HepG2 (cell line): ENCODE measurements around the gene POU2F2. TPM values are rescaled to one million over a fixed set of nuclear protein-coding genes. Genes with fewer than 3 reads are reported as not detected.

ENCODE experiments used
- ATAC-seq: fragments of 200-7000 bp; cut with Tn5 transposase; 3 replicates; pipeline ENCODE4 v1.9.1; 2020; ENCODE audit warnings: mild to moderate bottlenecking, moderate library complexity
- BruUV-seq: library from RNA; stranded (reverse); fragments of 400-500 nt; replicated peaks from 2 replicates; lab custom pipeline; 2021; lab: Mats Ljungman, UMichigan
- CTCF ChIA-PET: fragments of 300-600 bp; formaldehyde crosslinking; extraction: SDS; loops from one replicate; lab custom pipeline; 2021; ENCODE audit warnings: low total read pairs, inconsistent platforms, low intra/inter-chr PET ratio; lab: Yijun Ruan, JAX
- POLR2A ChIA-PET: fragments of 350-600 bp; sonication (Branson Sonifier 250); formaldehyde crosslinking; loops from one replicate; lab custom pipeline; 2020; ENCODE audit warnings: antibody characterized with exemption, inconsistent platforms; lab: Yijun Ruan, JAX
- DNase-seq: peaks from one replicate; pipeline ENCODE4 v3.0.0-alpha.2; 2015; ENCODE audit warnings: low spot score
- FAIRE-seq: peaks from 3 replicates; lab custom pipeline; 2011; peaks lifted over from hg19 to GRCh38; lab: Jason Lieb, UNC
- H2AFZ ChIP-seq: one replicate; pipeline ENCODE4 v1.6.1; 2011; ENCODE audit warnings: low read length, inconsistent platforms
- H3K27ac ChIP-seq: fragments of 300-600 bp; 3 replicates; pipeline ENCODE4 v1.8.0; 2011; ENCODE audit warnings: mixed run types, mild to moderate bottlenecking, mixed read lengths, low read length, inconsistent platforms; ENCODE audit not compliant: insufficient read depth; ENCODE audit errors: extremely low read length
- H3K27me3 ChIP-seq, 2 experiments: fragments of 200-600 bp in 1 of 2; 2 replicates in 1 of 2; 3 replicates in 1 of 2; pipeline versions ENCODE4 v1.6.0 to v1.8.0; 2011; ENCODE audit warnings: low read length in 2 of 2, mild to moderate bottlenecking in 2 of 2, moderate library complexity in 2 of 2, inconsistent platforms in 1 of 2; ENCODE audit not compliant: insufficient read depth in 2 of 2, control insufficient read depth in 1 of 2
- H3K36me3 ChIP-seq, 2 experiments: fragments of 200-600 bp in 1 of 2; replicated peaks in 1 of 2; 2 replicates in 1 of 2; 3 replicates in 1 of 2; pipeline versions ENCODE4 v1.5.1 to v1.8.0; 2011; ENCODE audit warnings: low read length in 2 of 2, inconsistent platforms in 1 of 2; ENCODE audit not compliant: insufficient read depth in 2 of 2, control insufficient read depth in 1 of 2
- H3K4me1 ChIP-seq: 2 replicates; pipeline ENCODE4 v1.5.1; 2012; ENCODE audit warnings: low read length, inconsistent platforms; ENCODE audit not compliant: insufficient read depth
- H3K4me2 ChIP-seq: 2 replicates; pipeline ENCODE4 v1.6.0; 2011; ENCODE audit warnings: low read depth, low read length, inconsistent platforms
- H3K4me3 ChIP-seq, 3 experiments: fragments of 200-600 bp in 1 of 3; sonication (generic), shearing (Covaris generic) in 1 of 3; replicated peaks in 1 of 3; 2 replicates each; pipeline ENCODE4 v1.5.1; 2011 to 2016; ENCODE audit warnings: low read length in 3 of 3, inconsistent platforms in 2 of 3, low read depth in 2 of 3, mild to moderate bottlenecking in 2 of 3, control low read depth in 1 of 3, mixed read lengths in 1 of 3; ENCODE audit not compliant: insufficient read depth in 1 of 3
- H3K79me2 ChIP-seq: one replicate; pipeline ENCODE4 v1.6.1; 2011; ENCODE audit warnings: low read length, inconsistent platforms; ENCODE audit not compliant: insufficient read depth
- H3K9ac ChIP-seq: 2 replicates; pipeline ENCODE4 v1.6.0; 2011; ENCODE audit warnings: mild to moderate bottlenecking, low read depth, low read length, inconsistent platforms; ENCODE audit not compliant: insufficient read depth
- H3K9me3 ChIP-seq: 2 replicates; pipeline ENCODE4 v1.5.1; 2012; ENCODE audit warnings: mild to moderate bottlenecking, low read length
- H4K20me1 ChIP-seq: 2 replicates; pipeline ENCODE4 v1.6.0; 2011; ENCODE audit warnings: inconsistent platforms, mild to moderate bottlenecking, low read length, moderate library complexity; ENCODE audit not compliant: insufficient read depth
- HDAC1 ChIP-seq: sonication (generic); formaldehyde crosslinking; IDR thresholded peaks from 2 replicates; pipeline ENCODE4 v1.5.1; 2020; ENCODE audit warnings: mild to moderate bottlenecking, missing genetic modification reagents
- LRRFIP1 ChIP-seq: sonication (generic); formaldehyde crosslinking; conservative IDR thresholded peaks from 2 replicates; pipeline ENCODE4 v1.4.0; 2020; ENCODE audit warnings: missing genetic modification reagents
- RBFOX2 ChIP-seq: fragments of 200-400 bp; formaldehyde crosslinking; IDR thresholded peaks from 2 replicates; pipeline ENCODE4 v1.6.1; 2017; ENCODE audit warnings: low read depth, mild to moderate bottlenecking, low read length
- TEF ChIP-seq: sonication (generic); formaldehyde crosslinking; IDR thresholded peaks from 2 replicates; pipeline ENCODE4 v1.5.0; 2020; ENCODE audit warnings: missing genetic modification reagents
- ZNF280B ChIP-seq: sonication (generic); formaldehyde crosslinking; IDR thresholded peaks from 2 replicates; pipeline ENCODE4 v1.5.0; 2020; ENCODE audit warnings: missing genetic modification reagents, mild to moderate bottlenecking, borderline replicate concordance
- WGBS: methylation state at CpG from one replicate; pipeline ENCODE4 v1.1.6; 2017; ENCODE audit warnings: low lambda C conversion rate; 5-methylcytosine and 5-hydroxymethylcytosine counted together
- in situ Hi-C: cut with HindIII; loops from 2 replicates; pipeline ENCODE4 v1.10.0; 2017; ENCODE audit warnings: low pct_unique_long_range_greater_than_20kb; ENCODE audit not compliant: extremely low pct_ligation_motif_present
- intact Hi-C: fragments of 100-400 bp; cut with micrococcal nuclease; formaldehyde crosslinking; loops from one replicate; pipeline ENCODE4 v1.10.0; 2022; ENCODE audit not compliant: unreplicated experiment
- polyA plus RNA-seq, 8 experiments: library from polyadenylated mRNA; depleted of rRNA in 3 of 8; stranded (reverse) in 7 of 8; unstranded in 1 of 8; fragments of >200 nt; fragmentation: Illumina TruSeq in 4 of 8; extraction: Trizol in 4 of 8; gene quantifications; 2 replicates each; pipeline versions ENCODE4 v1.2.1 to v1.2.3, GENCODE V29; 2011 to 2016; ENCODE audit warnings: low read depth in 4 of 8, missing spikeins in 1 of 8, mixed read lengths in 1 of 8; ENCODE audit not compliant: insufficient read depth in 1 of 8
- total RNA-seq, 5 experiments: library from RNA; depleted of rRNA; stranded (reverse); fragments of >200 nt; fragmentation: Illumina TruSeq; extraction: Trizol; gene quantifications; 2 replicates each; pipeline ENCODE4 v1.2.3, GENCODE V29; 2016; ENCODE audit warnings: low read depth in 1 of 5

The POU2F2 gene
- total and polyA plus RNA-seq, 2 of the 13 experiments (the other 11 are each of a cell fraction or from before 2014, with no cell fraction given): 0.09 to 0.17 TPM

DNA sequence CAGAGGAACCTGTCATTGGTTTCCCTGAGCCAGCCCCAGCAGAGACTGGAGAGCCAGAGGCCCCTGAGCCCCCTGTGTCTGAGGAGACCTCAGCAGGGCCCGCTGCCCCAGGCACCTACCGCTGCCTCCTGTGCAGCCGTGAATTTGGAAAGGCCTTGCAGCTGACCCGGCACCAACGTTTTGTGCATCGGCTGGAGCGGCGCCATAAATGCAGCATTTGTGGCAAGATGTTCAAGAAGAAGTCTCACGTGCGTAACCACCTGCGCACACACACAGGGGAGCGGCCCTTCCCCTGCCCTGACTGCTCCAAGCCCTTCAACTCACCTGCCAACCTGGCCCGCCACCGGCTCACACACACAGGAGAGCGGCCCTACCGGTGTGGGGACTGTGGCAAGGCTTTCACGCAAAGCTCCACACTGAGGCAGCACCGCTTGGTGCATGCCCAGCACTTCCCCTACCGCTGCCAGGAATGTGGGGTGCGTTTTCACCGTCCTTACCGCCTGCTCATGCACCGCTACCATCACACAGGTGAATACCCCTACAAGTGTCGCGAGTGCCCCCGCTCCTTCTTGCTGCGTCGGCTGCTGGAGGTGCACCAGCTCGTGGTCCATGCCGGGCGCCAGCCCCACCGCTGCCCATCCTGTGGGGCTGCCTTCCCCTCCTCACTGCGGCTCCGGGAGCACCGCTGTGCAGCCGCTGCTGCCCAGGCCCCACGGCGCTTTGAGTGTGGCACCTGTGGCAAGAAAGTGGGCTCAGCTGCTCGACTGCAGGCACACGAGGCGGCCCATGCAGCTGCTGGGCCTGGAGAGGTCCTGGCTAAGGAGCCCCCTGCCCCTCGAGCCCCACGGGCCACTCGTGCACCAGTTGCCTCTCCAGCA is 52.1 kb downstream of the POU2F2 start:
- FAIRE-seq: no peak
- Histone ChIP-seq H4K20me1 (peaks cover 26% of the 10 kb centered on the region), H3K4me3 (no peak overlapping the region), H3K27me3 (no peaks in the 10 kb centered on the region; a peak in 1 of 5 replicates), H3K79me2 (peaks cover 22% of the 10 kb centered on the region), H3K9me3 (no peaks in the 10 kb centered on the region), H3K4me1 (peaks cover 37% of the 10 kb centered on the region), H3K36me3 (peaks cover 24 to 26% of the 10 kb centered on the region in 2 experiments; a peak in 4 of 5 replicates), H3K4me2 (no peak overlapping the region), H3K9ac (no peak overlapping the region), H3K27ac (no peak overlapping the region), H2AFZ (no peak overlapping the region)
- intact Hi-C loops (no loop called here), in situ Hi-C loops (no loop called here)
- no peak for DNase-seq
- TF ChIP-seq RBFOX2 (peak; percentile 74), LRRFIP1 (no peak)
- BruUV-seq: no TSS peak
- CTCF ChIA-PET: no interaction called here
- ATAC-seq: no peak
- WGBS: 98% methylated on average over 23 of the region's 44 CpGs
- POLR2A ChIA-PET: no interaction called here

- peaks cover 22% of the 10 kb centered on the region for H3K79me2 ChIP-seq
- POLR2A ChIA-PET: no interaction called here
- H4K20me1 ChIP-seq: peaks cover 26% of the 10 kb centered on the region
- H3K4me2 ChIP-seq: no peak overlapping the region
- ATAC-seq: no peak
- H2AFZ ChIP-seq: no peak overlapping the region
- peaks cover 43% of the 10 kb centered on the region for H3K4me1 ChIP-seq
- in situ Hi-C loops: no loop called here
- peaks cover 24 to 26% of the 10 kb centered on the region in 2 experiments; a peak in 4 of 5 replicates for H3K36me3 ChIP-seq
- H3K27me3 ChIP-seq: no peaks in the 10 kb centered on the region; a peak in 1 of 5 replicates
- intact Hi-C loops: no loop called here
- H3K9ac ChIP-seq: no peak overlapping the region
- CTCF ChIA-PET: no interaction called here
- no TSS peak for BruUV-seq
- WGBS: 91% methylated on average over 8 of the region's 16 CpGs
- no peak overlapping the region for H3K4me3 ChIP-seq
- H3K27ac ChIP-seq: no peak overlapping the region
- FAIRE-seq: no peak
- H3K9me3 ChIP-seq: no peaks in the 10 kb centered on the region
- TF ChIP-seq TEF (CRISPR knock-in tag) (no peak), HDAC1 (CRISPR knock-in tag) (no peak), ZNF280B (no peak)
- TF ChIP-seq, all 625 proteins: peak for 0
- DNase-seq: no peak
Measured at GRCh38 chr19:42079276-42079669, 53.0 kb downstream of the POU2F2 start.
